GM12878 (cell line): ENCODE results near the gene OLIG2. TPM values are rescaled to one million over a fixed set of nuclear protein-coding genes. Genes with fewer than 3 reads are reported as not detected.

Experiments
- ATAC-seq: fragments of 200-7000 bp; cut with Tn5 transposase; 3 replicates; pipeline ENCODE4 v1.9.1; 2020; ENCODE audit warnings: mild to moderate bottlenecking, moderate library complexity
- BruUV-seq: library from RNA; stranded (reverse); fragments of 400-500 nt; replicated peaks from 2 replicates; lab custom pipeline; 2021; lab: Mats Ljungman, UMichigan
- CTCF ChIA-PET: fragments of 300-600 bp; sonication (Branson Sonifier 250); formaldehyde crosslinking; extraction: SDS; loops from one replicate; lab custom pipeline; 2021; ENCODE audit warnings: inconsistent platforms; lab: Yijun Ruan, JAX
- POLR2A ChIA-PET: fragments of 350-600 bp; formaldehyde crosslinking; extraction: SDS; loops from one replicate; lab custom pipeline; 2021; ENCODE audit warnings: inconsistent platforms; lab: Charles Lee
- RAD21 ChIA-PET: fragments of 300-600 bp; sonication (Branson Sonifier 250); formaldehyde crosslinking; loops from one replicate; lab custom pipeline; 2023; ENCODE audit warnings: antibody characterized with exemption; ENCODE audit not compliant: unreplicated experiment; lab: Charles Lee
- SMC1A ChIA-PET: fragments of 300-600 bp; sonication (Branson Sonifier 250); formaldehyde crosslinking; loops from one replicate; lab custom pipeline; 2023; ENCODE audit not compliant: unreplicated experiment, uncharacterized antibody; lab: Charles Lee
- DNase-seq: peaks from one replicate; pipeline ENCODE4 v3.0.0-alpha.2; 2011; ENCODE audit warnings: low read depth, low spot score
- FAIRE-seq: peaks from 3 replicates; lab custom pipeline; 2011; peaks lifted over from hg19 to GRCh38; lab: Jason Lieb, UNC
- H2AFZ ChIP-seq: 2 replicates; pipeline ENCODE4 v1.6.0; 2011; ENCODE audit warnings: low read depth, low read length, control low read depth; ENCODE audit not compliant: control insufficient read depth
- H3K27ac ChIP-seq: 2 replicates; pipeline ENCODE4 v1.5.1; 2011; ENCODE audit warnings: control low read depth; ENCODE audit not compliant: control insufficient read depth, insufficient read depth
- H3K27me3 ChIP-seq, 2 experiments: replicated peaks in 1 of 2; 2 replicates each; pipeline versions ENCODE4 v1.6.0 to v1.6.1; 2011; ENCODE audit warnings: low read length in 1 of 2; ENCODE audit not compliant: control insufficient read depth in 2 of 2, insufficient read depth in 2 of 2
- H3K36me3 ChIP-seq, 2 experiments: 2 replicates each; pipeline ENCODE4 v1.5.1; 2011; ENCODE audit warnings: low read length in 1 of 2; ENCODE audit not compliant: control insufficient read depth in 2 of 2, insufficient read depth in 2 of 2
- H3K4me1 ChIP-seq: 2 replicates; pipeline ENCODE4 v1.6.1; 2011; ENCODE audit warnings: mild to moderate bottlenecking, low read length, moderate library complexity, mixed read lengths; ENCODE audit not compliant: control insufficient read depth, insufficient read depth
- H3K4me2 ChIP-seq: 2 replicates; pipeline ENCODE4 v1.6.0; 2011; ENCODE audit warnings: control low read depth; ENCODE audit not compliant: control insufficient read depth, insufficient read depth
- H3K4me3 ChIP-seq: fragments of 200-600 bp; sonication (generic); 2 replicates; pipeline ENCODE4 v1.5.1; 2016
- H3K79me2 ChIP-seq: 2 replicates; pipeline ENCODE4 v1.6.0; 2011; ENCODE audit warnings: low read length; ENCODE audit not compliant: control insufficient read depth, insufficient read depth
- H3K9ac ChIP-seq: 2 replicates; pipeline ENCODE4 v1.8.0; 2011; ENCODE audit warnings: low read length, control low read depth, mixed read lengths; ENCODE audit not compliant: control insufficient read depth, insufficient read depth
- H3K9me3 ChIP-seq: replicated peaks from 3 replicates; pipeline ENCODE4 v1.5.1; 2011; ENCODE audit warnings: mild to moderate bottlenecking, low read length; ENCODE audit not compliant: control insufficient read depth, insufficient read depth
- H4K20me1 ChIP-seq: 2 replicates; pipeline ENCODE4 v1.6.0; 2011; ENCODE audit not compliant: control insufficient read depth, insufficient read depth
- BACH1 ChIP-seq: fragments of 450-650 bp; IDR thresholded peaks from 2 replicates; pipeline ENCODE4 v1.6.1; 2017; ENCODE audit warnings: mild to moderate bottlenecking, borderline replicate concordance
- MAX ChIP-seq: IDR thresholded peaks from 2 replicates; pipeline ENCODE4 v1.6.1; 2012; ENCODE audit warnings: low read depth, low read length, improper control_type of control experiment
- TCF12 ChIP-seq: IDR thresholded peaks from 2 replicates; pipeline ENCODE4 v1.6.1; 2011; ENCODE audit warnings: low read depth, mild to moderate bottlenecking, low read length
- ZBTB11 ChIP-seq: fragments of 450-650 bp; formaldehyde crosslinking; IDR thresholded peaks from 2 replicates; pipeline ENCODE4 v1.5.0; 2022; ENCODE audit warnings: mild to moderate bottlenecking, missing genetic modification characterization
- WGBS: methylation state at CpG from one replicate; pipeline ENCODE4 v1.1.6; 2016; ENCODE audit warnings: low lambda C conversion rate; ENCODE audit not compliant: insufficient replicate concordance, insufficient coverage; ENCODE audit errors: missing lambda C conversion rate; 5-methylcytosine and 5-hydroxymethylcytosine counted together
- in situ Hi-C: fragments of 300-500 bp; cut with MboI; formaldehyde crosslinking; loops from 9 replicates; pipeline ENCODE4 v1.14.3; 2018; ENCODE audit warnings: mixed read lengths
- intact Hi-C: fragments of 100-400 bp; cut with micrococcal nuclease; formaldehyde crosslinking; loops from one replicate; pipeline ENCODE4 v1.14.2; 2022; ENCODE audit not compliant: unreplicated experiment
- polyA plus RNA-seq, 11 experiments: library from polyadenylated mRNA; depleted of rRNA in 4 of 11; unstranded in 6 of 11; stranded (reverse) in 5 of 11; fragments of >200 nt; fragmentation: Nextera tagmentation in 4 of 11; fragmentation: Illumina TruSeq in 1 of 11; extraction: Ambion mirVana in 4 of 11; extraction: Trizol in 1 of 11; gene quantifications; 1 replicate in 1 of 11; 2 replicates in 10 of 11; pipeline versions ENCODE4 v1.2.1 to v1.2.3, GENCODE V29; 2011 to 2016; ENCODE audit warnings: inconsistent platforms in 2 of 11, missing spikeins in 2 of 11, low read depth in 1 of 11
- total RNA-seq, 4 experiments: library from RNA; depleted of rRNA in 3 of 4; stranded (reverse); fragments of >200 nt in 3 of 4; fragmentation: Illumina TruSeq in 1 of 4; extraction: Trizol in 1 of 4; gene quantifications; 2 replicates each; pipeline versions ENCODE4 v1.2.1 to v1.2.3, GENCODE V29; 2013 to 2021

OLIG2 gene
- total and polyA plus RNA-seq, 10 of the 15 experiments (the other 5 are each of a cell fraction or from before 2014, with no cell fraction given) = not detected

- peaks cover 12 to 46% of the 10 kb centered on the region in 2 experiments for H3K27me3 ChIP-seq
- FAIRE-seq (no peak), DNase-seq (no peak), ATAC-seq (no peak)
- RAD21 ChIA-PET = no interaction called here
- SMC1A ChIA-PET = no interaction called here
- POLR2A ChIA-PET = no interaction called here
- H3K9me3 ChIP-seq = no peaks in the 10 kb centered on the region; the same call in 1 of the 3 replicates
- H3K9ac ChIP-seq = no peak within 1 kb of the TSS
- H3K4me2 ChIP-seq = peak within 1 kb of the TSS; percentile 33; the same call in 1 of the 2 replicates
- H3K27ac ChIP-seq = no peak within 1 kb of the TSS
- H3K4me3 ChIP-seq = no peak within 1 kb of the TSS
- no peaks in the 10 kb centered on the region; the same call in 1 of the 2 replicates for H3K4me1 ChIP-seq
- no peak for TF ChIP-seq MAX
- TF ChIP-seq ZBTB11 (CRISPR knock-in tag) = no peak
- TF ChIP-seq BACH1 = no peak
- no peak for TF ChIP-seq TCF12
- no peaks in the 10 kb centered on the region for H3K36me3 ChIP-seq
- CTCF ChIA-PET = no interaction called here
- H3K79me2 ChIP-seq = no peaks in the 10 kb centered on the region
- intact Hi-C loops (loop anchor here (10.0 kb wide), 1 partner anchor 125 kb away; no protein-coding TSS in a partner anchor), in situ Hi-C loops (no loop called here)
- H2AFZ ChIP-seq = no peak within 1 kb of the TSS
- 6% methylated on average over 56 of the region's 82 CpGs for WGBS
- H4K20me1 ChIP-seq = no peaks in the 10 kb centered on the region
- no TSS peak for BruUV-seq
Measured at GRCh38 chr21:33069994-33070743, 44.4 kb downstream of the OLIG2 start, which contains the start of gene OLIG1. Gene OLIG1 (plus strand): TSS chr21:33070141. CDS start chr21:33070247, 106 bp downstream.
